SU-DHL-6 (cell line): Measurements from ENCODE around the gene SAT2.
"Not testable (repeated sequence)": the region's sequence is repeated elsewhere in the genome, so short reads cannot be mapped to it uniquely, and the experiment has no call there.

ENCODE experiments used
- H2AFZ ChIP-seq: fragments of 200-600 bp; sonication (generic); 2 replicates; pipeline ENCODE4 v1.6.1; 2014; ENCODE audit warnings: low read depth, mild to moderate bottlenecking, moderate library complexity, mixed read lengths, antibody characterized with exemption, low read length; ENCODE audit not compliant: severe bottlenecking
- H3F3A ChIP-seq: fragments of 200-600 bp; shearing (Covaris generic); 2 replicates; pipeline ENCODE4 v1.6.0; 2016; ENCODE audit warnings: antibody characterized with exemption, mild to moderate bottlenecking; ENCODE audit not compliant: insufficient read depth
- H3K27ac ChIP-seq: fragments of 200-600 bp; sonication (generic); 2 replicates; pipeline ENCODE4 v1.5.1; 2016; ENCODE audit warnings: low read depth, mild to moderate bottlenecking, low read length, moderate library complexity, mixed read lengths
- H3K27me3 ChIP-seq: fragments of 200-600 bp; sonication (generic), shearing (Covaris generic); 2 replicates; pipeline ENCODE4 v1.6.0; 2014; ENCODE audit warnings: mild to moderate bottlenecking, low read length
- H3K36me3 ChIP-seq: fragments of 200-600 bp; sonication (generic); 2 replicates; pipeline ENCODE4 v1.6.1; 2014; ENCODE audit warnings: mild to moderate bottlenecking, low read length, mixed read lengths
- H3K4me2 ChIP-seq: fragments of 300-600, 200-600 bp; shearing (Covaris generic), sonication (generic); 2 replicates; pipeline ENCODE4 v1.6.0; 2014; ENCODE audit warnings: low read length, low read depth, mild to moderate bottlenecking; ENCODE audit not compliant: poor library complexity, severe bottlenecking
- H3K4me3 ChIP-seq: fragments of 200-600 bp; sonication (generic); 2 replicates; pipeline ENCODE4 v1.5.1; 2014; ENCODE audit warnings: antibody characterized with exemption, low read length, mild to moderate bottlenecking, mixed read lengths; ENCODE audit not compliant: insufficient read depth, poor library complexity, severe bottlenecking
- H3K79me2 ChIP-seq: fragments of 200-600 bp; sonication (generic); 2 replicates; pipeline ENCODE4 v1.6.1; 2014; ENCODE audit warnings: mild to moderate bottlenecking, low read length, moderate library complexity; ENCODE audit not compliant: insufficient read depth
- H3K9ac ChIP-seq: fragments of 200-600 bp; sonication (generic); 2 replicates; pipeline ENCODE4 v1.7.0; 2014; ENCODE audit warnings: mild to moderate bottlenecking, low read length
- H3K9me2 ChIP-seq: fragments of 200-600 bp; sonication (generic); replicated peaks from 2 replicates; pipeline ENCODE4 v1.6.1; 2014; ENCODE audit warnings: low read length; ENCODE audit not compliant: insufficient read depth
- H3K9me3 ChIP-seq: fragments of 200-600 bp; sonication (generic); 2 replicates; pipeline ENCODE4 v1.6.1; 2014; ENCODE audit warnings: low read length, mixed read lengths; ENCODE audit not compliant: insufficient read depth
- H4K20me1 ChIP-seq: fragments of 200-600 bp; sonication (generic); 2 replicates; pipeline ENCODE4 v1.6.1; 2014; ENCODE audit warnings: low read depth, mild to moderate bottlenecking, antibody characterized with exemption, low read length, moderate library complexity, mixed read lengths
- CTCF ChIP-seq: fragments of 200-600 bp; sonication (generic); IDR thresholded peaks from one replicate; pipeline ENCODE4 v1.5.1; 2017; ENCODE audit warnings: antibody characterized with exemption, mild to moderate bottlenecking, low read length, moderate library complexity; ENCODE audit not compliant: insufficient read depth, poor library complexity, severe bottlenecking
- EZH2phosphoT487 ChIP-seq: fragments of 200-600 bp; sonication (generic), shearing (Covaris generic); conservative IDR thresholded peaks from 2 replicates; pipeline ENCODE4 v1.6.1; 2018; ENCODE audit warnings: mild to moderate bottlenecking, antibody characterized with exemption, low read length, moderate library complexity, mixed read lengths

The SAT2 gene

GRCh38 chr17:7644775-7645174 is 17.2 kb upstream of the SAT2 start:
- no peak for TF ChIP-seq CTCF
- no peak for TF ChIP-seq EZH2phosphoT487
- Histone ChIP-seq H3K4me2 (no peak overlapping the region), H3K36me3 (no peaks in the 10 kb centered on the region), H3K27me3 (no peaks in the 10 kb centered on the region), H4K20me1 (no peaks in the 10 kb centered on the region), H3K9me3 (no peaks in the 10 kb centered on the region), H3K9ac (no peak overlapping the region), H3K79me2 (no peaks in the 10 kb centered on the region), H3K4me3 (no peak overlapping the region), H3F3A (no peaks in the 10 kb centered on the region), H2AFZ (no peak overlapping the region), H3K27ac (no peak overlapping the region), H3K9me2 (no peaks in the 10 kb centered on the region)

- not testable (repeated sequence) for H3K9ac ChIP-seq, H3K36me3 ChIP-seq, H4K20me1 ChIP-seq, H2AFZ ChIP-seq, H3K9me3 ChIP-seq, H3K79me2 ChIP-seq, H3K27me3 ChIP-seq, H3F3A ChIP-seq, H3K4me3 ChIP-seq, H3K4me2 ChIP-seq, H3K27ac ChIP-seq, H3K9me2 ChIP-seq
Observed at GRCh38 chr17:7641635-7642034, 14.0 kb upstream of the SAT2 start.

GRCh38 chr17:7640783-7641182 is 13.2 kb upstream of the SAT2 start:
- Histone ChIP-seq H3F3A (no peaks in the 10 kb centered on the region), H3K4me2 (no peak overlapping the region), H2AFZ (no peak overlapping the region), H3K9me2 (no peaks in the 10 kb centered on the region), H3K9me3 (no peaks in the 10 kb centered on the region), H3K9ac (no peak overlapping the region), H3K79me2 (no peaks in the 10 kb centered on the region), H4K20me1 (no peaks in the 10 kb centered on the region), H3K27me3 (no peaks in the 10 kb centered on the region), H3K36me3 (no peaks in the 10 kb centered on the region), H3K4me3 (no peak overlapping the region), H3K27ac (no peak overlapping the region)
- no peak for TF ChIP-seq CTCF
- TF ChIP-seq EZH2phosphoT487, result no peak

- H3K4me3 ChIP-seq, result no peak overlapping the region
- no peak overlapping the region for H2AFZ ChIP-seq
- no peak overlapping the region for H3K9ac ChIP-seq
- H3K9me2 ChIP-seq, result no peaks in the 10 kb centered on the region
- no peaks in the 10 kb centered on the region for H4K20me1 ChIP-seq
- no peaks in the 10 kb centered on the region for H3K27me3 ChIP-seq
- TF ChIP-seq EZH2phosphoT487 (no peak), CTCF (no peak)
- H3K27ac ChIP-seq, result no peak overlapping the region
- no peaks in the 10 kb centered on the region for H3K36me3 ChIP-seq
- H3K79me2 ChIP-seq, result no peaks in the 10 kb centered on the region
- H3K9me3 ChIP-seq, result no peaks in the 10 kb centered on the region
- no peak overlapping the region for H3K4me2 ChIP-seq
- no peaks in the 10 kb centered on the region for H3F3A ChIP-seq
Observed at GRCh38 chr17:7636163-7636562, 8.5 kb upstream of the SAT2 start.
